ENCODE measurements around the gene USP48. TPM values are rescaled to one million over a fixed set of nuclear protein-coding genes. Genes with fewer than 3 reads are reported as not detected.
"Not testable (repeated sequence)": the region's sequence is repeated elsewhere in the genome, so short reads cannot be mapped to it uniquely, and the experiment has no call there.

Gene USP48
- total and polyA plus RNA-seq, 2 of the 4 experiments (the other 2 are of a cell fraction): 24.7 to 25.0 TPM

DNA sequence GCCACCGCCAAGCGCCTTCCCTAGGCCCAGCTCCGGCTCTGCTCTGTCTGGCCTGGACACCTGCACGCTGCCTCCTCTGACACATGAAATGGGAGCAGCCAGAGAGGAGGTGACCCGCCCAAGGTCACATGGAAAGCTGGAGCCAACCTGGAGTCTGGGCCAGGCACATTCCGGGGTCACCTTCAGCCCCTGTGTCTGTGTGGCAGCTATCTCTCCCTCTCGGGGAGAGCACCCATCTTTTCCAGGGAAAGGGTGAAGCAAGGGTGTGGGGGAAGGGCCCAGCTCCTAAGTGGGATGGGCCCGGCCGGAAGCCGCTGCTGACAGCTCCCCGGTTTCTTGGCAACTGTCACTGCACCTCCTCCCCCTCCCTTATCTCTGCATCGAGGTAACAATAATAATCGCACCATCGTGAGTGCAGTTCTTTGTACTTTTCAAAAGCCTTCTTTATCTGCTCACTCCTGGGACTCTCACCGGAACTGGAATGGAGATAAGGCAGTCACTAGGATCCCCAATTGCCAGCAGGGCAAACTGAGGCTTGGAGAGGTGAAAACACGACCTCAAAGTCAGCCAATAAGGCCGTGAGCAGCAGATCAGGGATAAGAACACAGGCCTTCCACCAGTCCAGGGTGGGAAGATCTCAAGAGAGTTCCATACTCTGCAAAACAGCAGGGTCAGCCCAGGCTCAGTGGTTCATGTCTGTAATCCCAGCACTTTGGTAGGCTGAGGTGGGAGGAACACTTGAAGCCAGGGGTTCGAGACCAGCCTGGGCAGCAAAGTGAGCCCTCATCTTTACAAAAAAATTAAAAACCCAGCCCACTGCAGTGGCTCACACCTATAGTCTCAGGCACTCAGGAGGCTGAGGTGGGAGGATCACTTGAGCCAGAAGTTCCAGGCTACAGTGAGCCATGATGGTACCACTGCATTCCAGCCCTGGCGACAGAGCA, 150.7 kb downstream of the USP48 start (continued):
- no peak for TF ChIP-seq RCOR1 (IDR thresholded peaks at IDR 0.05; ENCODE audit: insufficient replicate concordance, low read length)

- POLR2A ChIA-PET (ENCODE audit: unreplicated experiment); ATAC-seq (ENCODE audit: low read depth); DNase-seq; H2BK15ac ChIP-seq (ENCODE audit: low read depth, low read length); CTCF ChIA-PET; in situ Hi-C loops (cut with MboI; ENCODE audit: low sequenced_read_pairs); H3K36me3 ChIP-seq (ENCODE audit: control insufficient read depth, insufficient read depth, low read length); H3K4ac ChIP-seq (ENCODE audit: low read depth, low read length); H2AK5ac ChIP-seq (ENCODE audit: low read depth, low read length); intact Hi-C loops (cut with micrococcal nuclease); H3K79me1 ChIP-seq (ENCODE audit: low read depth in 1 of 2, low read length in 2 of 2); H2BK120ac ChIP-seq (ENCODE audit: low read depth, low read length); H3K56ac ChIP-seq (ENCODE audit: extremely low read depth, insufficient read depth, low read length); H4K8ac ChIP-seq (ENCODE audit: low read depth in 2 of 2, low read length in 2 of 2); H2AFZ ChIP-seq (replicated peaks; ENCODE audit: low read length, poor library complexity); H3K9me3 ChIP-seq (ENCODE audit: control insufficient read depth, insufficient read depth, low read length); H3K4me2 ChIP-seq (ENCODE audit: low read depth, low read length); H3K18ac ChIP-seq (ENCODE audit: low read depth, low read length); H2BK5ac ChIP-seq (ENCODE audit: low read depth, low read length, poor library complexity, severe bottlenecking); H2AK9ac ChIP-seq (replicated peaks; ENCODE audit: low read depth, low read length, poor library complexity); H3K9me1 ChIP-seq (ENCODE audit: insufficient read depth, low read length); H3K4me1 ChIP-seq (ENCODE audit: control insufficient read depth, insufficient read depth, low read length); H3K14ac ChIP-seq (replicated peaks; ENCODE audit: low read depth, low read length); H3K4me3 ChIP-seq (ENCODE audit: insufficient read depth, low read depth, low read length); H2BK20ac ChIP-seq (ENCODE audit: low read depth, low read length); H3K27ac ChIP-seq (ENCODE audit: insufficient read depth, low read length); H3K9ac ChIP-seq (ENCODE audit: low read depth, low read length); H4K91ac ChIP-seq (ENCODE audit: insufficient read depth, low read depth, low read length); H4K20me1 ChIP-seq (ENCODE audit: insufficient read depth, low read length); H4K5ac ChIP-seq (ENCODE audit: low read depth, low read length); dilution Hi-C loops (cut with HindIII; ENCODE audit: low sequenced_read_pairs, unreplicated experiment); H3K23ac ChIP-seq (ENCODE audit: low read depth, low read length); BruUV-seq (replicated peaks): not testable (repeated sequence)
- WGBS, 2 experiments (ENCODE audit: extremely low coverage in 2 of 2, insufficient read length in 1 of 2): 90% methylated on average over 2 of the region's 8 CpGs; no CpG with 5 or more reads in 1 of the 2 experiments
- H3K27me3 ChIP-seq (ENCODE audit: control insufficient read depth, insufficient read depth, low read length): peaks cover 66% of the 10 kb centered on the region
Measured at GRCh38 chr1:21631590-21631943, 151.4 kb downstream of the USP48 start.

Data from IMR-90 (cell line).